HK-2 (cell line): Measurements from ENCODE around the gene NACC2.

Source experiments
- DNase-seq: peaks from one replicate; pipeline ENCODE4 v3.0.0-alpha.2; 2018; ENCODE audit not compliant: unreplicated experiment

The NACC2 gene, protein sequence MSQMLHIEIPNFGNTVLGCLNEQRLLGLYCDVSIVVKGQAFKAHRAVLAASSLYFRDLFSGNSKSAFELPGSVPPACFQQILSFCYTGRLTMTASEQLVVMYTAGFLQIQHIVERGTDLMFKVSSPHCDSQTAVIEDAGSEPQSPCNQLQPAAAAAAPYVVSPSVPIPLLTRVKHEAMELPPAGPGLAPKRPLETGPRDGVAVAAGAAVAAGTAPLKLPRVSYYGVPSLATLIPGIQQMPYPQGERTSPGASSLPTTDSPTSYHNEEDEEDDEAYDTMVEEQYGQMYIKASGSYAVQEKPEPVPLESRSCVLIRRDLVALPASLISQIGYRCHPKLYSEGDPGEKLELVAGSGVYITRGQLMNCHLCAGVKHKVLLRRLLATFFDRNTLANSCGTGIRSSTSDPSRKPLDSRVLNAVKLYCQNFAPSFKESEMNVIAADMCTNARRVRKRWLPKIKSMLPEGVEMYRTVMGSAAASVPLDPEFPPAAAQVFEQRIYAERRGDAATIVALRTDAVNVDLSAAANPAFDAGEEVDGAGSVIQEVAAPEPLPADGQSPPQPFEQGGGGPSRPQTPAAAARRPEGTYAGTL

DNA sequence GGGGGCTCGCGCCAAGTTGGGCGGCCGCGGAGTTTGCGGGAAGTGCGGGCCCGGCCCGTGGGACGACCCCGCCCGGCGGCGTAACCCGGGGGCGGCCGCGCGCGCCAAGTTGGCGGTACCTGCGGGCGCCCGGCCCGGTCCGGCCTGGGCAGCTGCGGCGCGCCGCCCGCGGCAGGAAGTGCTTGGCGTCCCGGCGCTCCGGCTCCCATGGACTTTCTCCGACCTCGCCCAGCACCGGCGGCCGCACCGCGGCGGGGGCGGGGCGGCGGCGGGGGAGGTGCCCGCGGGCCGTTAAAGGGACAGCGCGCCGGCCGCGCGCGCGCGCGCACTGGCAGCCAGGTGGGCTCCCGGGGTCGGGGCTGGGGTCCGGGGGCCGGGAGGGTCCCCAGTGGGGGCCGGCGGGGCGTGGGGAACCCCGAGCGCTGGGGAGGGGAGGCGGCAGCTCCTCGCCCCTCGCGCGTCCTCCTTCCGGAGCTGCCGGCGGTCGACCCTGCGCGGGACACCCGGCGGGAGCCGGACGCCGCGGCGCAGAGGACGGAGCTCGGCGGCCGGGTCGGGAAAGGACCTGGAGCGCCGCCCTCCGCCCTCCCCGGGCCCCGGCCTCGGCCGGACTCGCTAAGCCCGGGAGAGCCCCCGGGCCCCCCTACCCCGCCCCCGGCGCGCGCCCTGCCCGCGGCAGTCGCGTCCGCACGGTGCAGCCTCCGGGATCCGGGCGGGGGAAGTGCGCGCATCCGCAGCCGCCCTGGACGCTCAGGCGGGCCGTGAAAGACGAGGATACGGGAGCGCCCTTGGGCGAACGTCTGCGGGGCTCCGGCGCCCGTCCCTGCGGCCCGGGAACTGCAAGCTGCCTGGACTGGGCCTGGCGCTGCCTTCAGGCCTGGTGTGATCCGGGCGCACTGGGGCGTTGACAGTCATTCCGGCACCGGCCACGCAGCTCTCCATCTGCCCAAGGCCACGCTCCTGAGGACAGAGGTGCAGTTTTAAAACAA is at the start of gene NACC2:
NACC2 (minus strand) TSS at position 220 of the 989 bp plus-strand sequence. CDS start 44,768 bp downstream, outside the sequence.
- peak; percentile 70 for DNase-seq

DNA sequence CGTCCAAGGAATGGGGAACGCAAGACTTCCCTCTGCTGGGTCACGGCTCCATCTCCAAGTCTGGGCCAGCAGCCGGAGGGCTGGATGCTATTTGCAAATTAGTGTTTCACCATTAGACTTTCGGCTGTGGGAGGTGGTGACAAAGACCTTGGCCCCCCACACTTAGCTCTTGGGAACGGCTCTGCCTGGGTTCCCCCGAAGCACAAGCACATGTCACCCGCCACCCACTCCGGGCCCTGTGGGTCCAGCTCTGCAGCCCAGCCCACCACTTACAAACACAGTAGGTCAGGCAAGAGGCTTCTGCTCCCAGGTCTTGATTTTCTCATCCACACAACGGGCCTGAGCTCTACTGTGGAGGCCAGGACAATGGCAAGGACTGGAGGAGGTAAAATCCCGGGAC is 49.4 kb upstream of the NACC2 start:
- no peak for DNase-seq

DNA sequence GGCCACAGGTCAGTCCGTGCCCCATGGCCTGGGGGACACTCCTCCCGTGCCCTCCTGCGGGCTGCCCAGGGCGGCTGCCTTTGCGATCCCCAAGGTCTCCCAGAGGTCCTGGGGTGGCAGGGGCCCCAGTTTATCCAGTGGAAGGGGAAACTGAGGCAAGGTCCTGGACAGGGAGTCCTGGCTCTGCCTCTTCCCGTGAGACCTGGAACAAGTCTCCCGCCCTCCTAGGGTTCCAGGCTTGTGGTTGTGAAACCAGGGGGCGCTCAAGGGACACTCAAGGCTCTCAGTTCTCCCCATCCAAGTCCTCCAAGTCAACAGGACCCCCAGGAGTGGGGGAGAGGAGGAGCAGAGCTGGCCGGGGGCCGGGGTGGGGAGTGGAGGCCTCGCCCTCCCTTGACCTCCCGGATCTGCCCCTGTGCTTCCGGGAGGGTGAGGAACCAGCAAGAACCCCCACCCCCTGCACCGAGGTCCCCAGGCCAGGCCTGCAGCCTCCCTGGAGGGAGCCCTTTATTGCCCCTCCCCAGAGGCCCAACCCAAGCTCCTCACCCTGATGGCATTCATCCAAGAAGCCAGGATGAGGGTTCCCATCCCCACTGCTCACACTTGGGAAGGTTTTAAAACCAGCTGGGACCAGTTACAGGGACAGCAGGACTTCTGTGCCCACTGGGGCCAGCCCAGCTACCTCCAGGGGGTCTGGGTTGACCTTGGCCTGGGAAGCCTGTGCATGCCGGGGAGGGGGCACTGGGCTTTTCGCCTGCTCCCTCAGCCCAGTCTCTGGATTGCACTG is 48.3 kb upstream of the NACC2 start:
- DNase-seq = no peak

DNA sequence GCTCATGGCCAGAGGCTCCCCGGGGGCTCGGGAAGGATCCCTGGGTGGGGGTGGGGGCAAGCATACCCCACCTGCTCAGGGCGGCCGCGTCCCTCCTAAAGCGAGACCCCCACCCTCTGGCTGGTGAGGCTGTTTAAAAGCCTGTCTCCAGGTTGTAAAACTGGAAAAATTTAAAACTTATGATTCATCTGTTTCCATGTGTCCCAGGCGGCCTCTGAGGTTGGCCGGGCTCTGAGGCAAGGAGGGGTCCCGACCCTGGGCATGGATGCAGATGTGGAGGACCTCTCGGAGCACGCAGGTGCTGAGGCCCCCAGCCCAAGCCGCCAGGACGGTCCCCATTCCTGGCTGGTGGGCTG is 47.7 kb upstream of the NACC2 start:
- no peak for DNase-seq

DNA sequence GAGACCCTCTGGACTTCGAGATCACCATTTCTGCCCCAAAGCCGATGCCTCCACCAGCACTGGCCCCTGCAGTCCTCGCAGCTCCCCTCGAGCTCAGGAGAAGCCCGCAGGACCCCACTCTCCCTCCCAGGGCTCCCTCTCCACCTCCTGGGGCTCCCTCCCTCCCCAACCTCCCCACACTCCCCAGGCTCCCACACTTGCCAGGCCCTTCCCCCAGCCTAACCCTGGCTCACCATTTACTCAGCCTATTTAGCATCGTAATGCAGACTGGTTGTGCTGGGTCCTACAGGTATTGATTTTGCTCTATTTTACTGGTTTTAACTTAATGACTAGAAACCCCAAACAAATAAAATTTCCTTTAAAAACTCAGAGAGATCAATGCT is 47.3 kb upstream of the NACC2 start:
- no peak for DNase-seq

DNA sequence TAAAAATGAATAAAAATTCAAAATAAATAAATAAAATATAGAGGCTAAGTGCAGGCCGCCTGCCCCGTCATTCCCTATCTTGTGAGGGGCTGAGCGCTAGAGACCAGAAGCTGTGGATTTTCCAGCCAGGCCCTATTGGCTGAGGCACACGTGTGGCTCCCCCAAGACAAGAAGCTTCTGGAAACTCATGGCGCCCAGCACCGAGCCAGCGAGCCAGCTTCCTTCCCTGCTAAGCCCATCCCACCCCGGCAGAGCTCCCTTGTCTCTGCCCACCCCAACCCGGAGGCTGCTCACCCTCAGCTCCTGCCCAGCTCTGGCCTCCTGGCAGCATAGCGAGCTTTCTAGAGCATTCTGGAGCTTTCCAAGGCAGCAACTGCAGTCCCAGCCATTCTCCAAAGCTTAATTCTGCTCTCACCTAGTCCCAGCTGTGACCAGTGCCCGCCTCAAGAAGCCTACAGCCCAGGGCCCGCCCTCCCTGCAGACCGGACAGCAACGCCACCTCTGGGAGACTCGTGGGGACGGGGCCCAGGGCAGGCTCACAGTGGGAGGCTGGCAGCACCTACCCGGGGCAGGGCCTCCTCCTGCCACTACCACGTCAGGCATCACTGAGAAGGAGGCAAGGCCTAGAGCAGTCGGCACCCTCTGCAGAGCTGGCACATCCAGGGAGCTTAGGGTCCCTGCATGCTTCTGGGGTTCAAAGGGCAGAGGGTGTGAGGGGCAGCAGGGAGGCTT is 46.8 kb upstream of the NACC2 start:
- no peak for DNase-seq

DNA sequence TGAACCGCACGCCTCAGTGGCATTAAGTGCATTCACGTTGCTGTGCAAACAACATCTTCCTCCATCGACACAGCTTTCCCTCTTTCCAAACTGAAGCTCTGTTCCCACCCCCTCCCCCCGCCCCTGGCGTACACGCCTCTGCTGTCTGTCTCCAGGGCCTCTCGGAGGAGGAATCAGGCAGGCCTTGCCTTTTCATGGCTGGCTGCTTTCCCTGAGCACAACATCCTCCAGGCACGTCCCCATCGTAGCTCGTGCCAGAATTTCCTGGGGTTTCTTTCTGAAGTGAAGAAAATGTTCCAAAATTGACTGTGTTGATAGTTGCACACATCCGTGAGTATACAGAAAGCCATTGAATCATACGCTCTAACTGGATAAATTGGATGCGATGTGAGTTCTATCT is 45.9 kb upstream of the NACC2 start:
- no peak for DNase-seq

DNA sequence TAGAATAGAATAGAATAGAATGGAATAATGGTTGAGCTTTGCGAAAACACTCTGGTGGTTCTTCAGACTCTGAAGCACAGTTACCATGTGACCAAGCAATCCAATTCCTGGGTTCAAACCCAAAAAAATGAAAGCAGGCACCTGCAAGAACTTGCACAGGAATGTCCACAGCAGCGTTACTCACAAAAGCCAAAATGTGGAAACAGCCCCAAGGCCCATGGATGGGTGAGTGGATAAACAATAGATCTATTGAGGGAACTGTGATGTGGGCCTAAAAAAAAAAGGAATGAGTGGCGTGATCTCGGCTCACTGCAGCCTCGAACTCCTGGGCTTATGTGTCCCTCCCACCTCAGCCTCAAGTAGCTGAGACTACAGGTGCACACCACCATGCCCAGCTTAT is 45.0 kb upstream of the NACC2 start:
- no peak for DNase-seq

DNA sequence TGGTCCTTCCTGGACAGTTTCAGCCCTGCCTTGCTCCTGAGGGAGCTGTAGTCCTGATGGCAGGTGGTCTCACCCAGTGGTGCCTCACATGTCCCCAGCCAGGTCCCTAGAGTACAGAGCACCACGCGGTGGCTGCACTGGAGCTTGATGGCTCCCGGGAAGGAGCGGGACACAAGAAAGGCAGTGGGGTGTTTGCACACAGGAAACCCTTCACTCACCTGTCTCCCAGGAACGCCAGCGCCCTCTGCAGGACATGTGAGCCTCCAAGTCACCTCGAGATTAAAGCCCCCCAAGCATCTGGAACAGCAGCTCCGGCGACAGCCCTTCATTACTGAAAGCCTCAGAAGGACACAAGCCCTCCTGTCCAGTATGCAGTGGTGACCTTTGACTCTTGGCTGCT is 43.5 kb upstream of the NACC2 start:
- DNase-seq = no peak

DNA sequence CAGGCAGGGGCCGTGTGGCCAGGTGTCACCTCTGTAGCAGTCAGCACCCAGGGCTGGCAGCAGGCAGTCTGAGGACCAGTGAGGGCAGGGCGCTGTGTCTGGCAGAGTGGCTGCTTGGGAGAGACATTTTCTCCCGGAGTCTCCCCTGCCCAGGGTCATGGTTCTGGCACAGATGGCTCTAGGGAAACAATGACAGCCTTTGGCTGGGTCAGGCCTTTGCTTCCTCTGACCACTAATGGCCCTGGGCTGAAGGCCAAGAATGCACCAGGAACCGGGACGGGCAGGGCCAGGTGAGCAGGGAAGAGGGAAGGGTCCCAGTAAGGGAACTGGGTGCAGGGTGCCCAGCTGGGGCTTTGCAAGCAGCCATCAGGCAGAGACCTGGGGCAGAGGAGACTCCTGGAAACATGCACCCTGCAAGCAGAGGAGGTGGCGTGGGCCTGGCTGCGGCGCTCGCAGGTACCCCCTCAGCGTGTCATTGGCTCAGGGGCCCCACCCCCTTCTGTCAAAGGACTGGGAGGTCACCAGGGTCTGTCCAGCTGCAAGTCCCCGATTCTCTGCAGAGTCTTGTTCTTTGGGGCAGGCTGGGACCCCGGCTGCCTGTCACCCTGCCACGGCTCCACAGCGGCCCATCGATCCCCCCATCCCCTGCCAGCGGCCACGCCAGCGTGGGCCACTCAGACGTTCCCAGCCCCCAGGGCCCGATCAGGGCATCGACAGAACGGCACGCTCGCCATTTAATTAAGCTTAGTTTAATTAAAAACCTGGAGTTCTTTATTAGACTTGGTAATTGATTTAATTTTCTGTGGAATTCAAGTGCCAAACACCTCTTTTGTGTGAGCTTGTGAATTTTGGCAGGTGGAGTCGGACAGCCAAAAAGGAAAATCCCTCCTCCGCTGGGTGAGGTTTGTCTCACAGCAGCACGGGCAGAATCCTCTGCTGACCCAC is 42.5 kb upstream of the NACC2 start:
- no peak for DNase-seq

DNA sequence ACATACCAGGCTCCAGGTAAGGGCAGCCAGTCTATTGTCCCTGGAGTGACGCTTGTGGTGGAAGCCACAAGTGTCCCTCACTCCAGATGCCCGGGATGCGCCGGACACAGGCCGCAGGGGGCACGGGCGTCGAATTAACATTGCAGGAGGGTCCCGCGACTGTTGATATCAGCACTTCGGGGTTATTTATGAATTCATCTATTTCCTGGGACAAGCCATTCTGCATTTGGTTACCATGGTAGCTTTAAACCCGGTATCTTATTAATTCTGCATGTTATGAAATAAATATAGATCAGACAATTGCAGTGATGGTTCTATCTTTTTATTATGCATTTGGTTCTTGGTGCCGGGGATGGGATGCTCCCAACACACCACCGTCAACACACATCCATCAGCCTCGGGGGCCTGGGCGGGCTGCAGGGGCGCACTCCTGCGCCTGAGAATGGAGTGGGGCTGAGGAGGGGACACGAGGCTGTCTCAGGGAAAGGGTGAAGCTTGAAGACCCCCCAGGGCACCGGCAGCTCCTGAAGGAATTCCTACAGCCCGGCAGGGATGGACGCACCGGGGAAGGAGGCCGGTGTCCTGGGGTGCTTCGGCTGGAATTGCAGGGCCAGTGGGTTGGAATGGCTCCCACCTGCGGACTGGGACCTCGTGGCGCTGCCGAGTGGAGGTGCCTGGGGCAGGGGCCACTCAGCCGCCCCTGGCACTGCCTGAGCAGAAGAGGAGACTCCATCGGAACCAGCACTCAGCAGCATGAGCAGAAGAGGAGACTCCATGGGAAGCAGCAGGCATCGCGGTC is 41.2 kb upstream of the NACC2 start:
- no peak for DNase-seq

DNA sequence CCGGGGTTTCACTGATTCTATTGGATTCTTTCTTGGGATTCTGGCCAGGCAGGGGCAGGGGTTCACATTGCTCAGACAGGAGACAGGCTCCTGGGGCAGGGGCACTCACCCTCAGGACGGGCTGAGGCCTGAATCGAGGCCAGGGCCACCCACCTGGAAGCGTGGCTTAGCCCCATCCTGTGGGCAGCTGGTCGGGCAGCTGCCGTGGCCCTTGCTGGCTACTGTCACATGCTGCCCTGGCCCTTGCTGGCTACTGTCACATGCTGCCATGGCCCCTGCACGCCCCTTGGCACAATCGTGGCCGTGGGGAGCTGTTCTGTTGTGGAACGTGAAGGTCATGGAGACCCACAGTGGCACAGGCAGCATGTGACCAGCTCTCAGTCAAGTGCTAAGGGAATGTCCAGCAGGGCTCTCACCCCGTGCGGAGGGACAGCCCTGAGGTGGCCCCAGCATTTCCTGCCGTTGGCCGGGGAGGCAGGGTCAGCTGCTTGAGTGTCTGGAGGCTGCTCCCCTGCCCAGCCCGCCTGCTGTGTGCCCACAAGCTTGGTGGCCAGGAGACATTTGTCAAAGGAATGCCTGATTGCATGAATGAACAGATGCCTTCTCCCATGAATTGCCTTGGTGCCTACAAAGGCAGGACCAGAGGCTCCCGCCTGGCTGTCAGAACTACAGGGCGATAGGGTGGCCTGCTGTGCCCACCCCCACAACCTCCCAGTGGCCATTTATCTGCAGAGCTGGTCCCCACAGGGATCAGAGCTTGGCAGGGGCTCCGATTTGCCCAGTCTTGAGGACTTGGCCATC is 40.4 kb upstream of the NACC2 start:
- peak; percentile 37 for DNase-seq

DNA sequence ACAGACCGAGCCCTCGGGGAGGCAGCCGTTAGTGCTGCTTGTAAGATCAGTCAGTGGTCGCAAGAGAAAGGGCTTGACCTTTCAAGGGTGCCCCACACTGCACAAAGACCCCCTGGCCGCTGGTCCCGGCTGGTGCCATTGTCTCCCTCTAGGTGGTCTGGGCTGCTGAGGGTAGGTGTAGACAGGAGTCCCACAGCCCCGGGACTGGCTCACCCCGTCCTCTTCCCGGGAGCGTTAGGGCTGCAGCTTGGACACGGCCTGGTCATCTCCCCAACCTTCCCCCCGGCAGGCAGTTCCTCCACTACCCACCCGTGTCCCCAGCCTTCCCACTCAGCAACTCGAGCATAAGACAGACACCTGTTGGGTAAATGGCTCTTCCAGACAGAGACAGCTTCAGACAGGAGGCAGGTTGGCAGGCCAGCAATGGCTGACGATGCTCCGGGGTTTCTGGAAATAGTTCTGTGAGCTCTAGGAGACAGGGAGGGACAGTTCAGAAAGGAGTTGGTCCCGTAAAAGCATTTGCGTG is 38.9 kb upstream of the NACC2 start:
- no peak for DNase-seq

DNA sequence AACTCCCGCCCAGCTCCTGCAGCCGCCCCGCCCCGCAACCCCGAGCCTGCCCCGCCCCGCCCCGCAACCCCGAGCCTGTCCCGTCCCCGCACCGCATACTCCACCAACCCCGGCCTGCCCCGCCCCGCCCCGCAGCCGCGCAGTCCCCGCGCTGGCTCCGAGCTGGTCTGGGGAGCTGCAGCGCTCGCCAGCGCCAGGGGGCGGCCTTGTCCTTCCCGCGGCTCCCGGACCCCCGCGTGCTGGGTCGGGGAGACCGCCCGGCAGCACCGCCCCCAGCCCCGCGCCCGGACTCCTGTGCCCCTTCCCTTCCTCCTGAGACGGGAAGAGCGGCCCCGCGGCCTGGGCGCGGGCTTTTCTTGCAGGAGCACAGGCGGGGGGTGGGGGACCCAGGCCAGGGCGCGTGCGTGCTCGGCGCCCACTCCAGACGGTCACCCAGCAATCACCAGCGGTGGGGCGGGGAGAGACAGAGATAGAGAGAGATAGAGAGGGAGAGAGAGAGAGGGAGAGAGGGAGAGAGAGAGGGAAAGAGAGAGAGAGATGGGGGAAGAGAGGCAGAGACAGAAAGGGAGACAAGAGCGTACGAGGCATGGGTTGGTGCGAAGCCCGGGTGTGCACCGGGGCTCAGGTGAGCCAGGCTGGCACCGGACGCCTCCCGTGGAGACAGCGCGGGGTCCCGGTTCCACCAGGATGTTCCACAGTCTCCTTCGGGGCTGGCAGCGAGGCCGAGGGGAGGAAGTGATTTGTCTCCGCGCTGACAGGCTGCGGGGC is 38.3 kb upstream of the NACC2 start:
- DNase-seq = peak; percentile 45

DNA sequence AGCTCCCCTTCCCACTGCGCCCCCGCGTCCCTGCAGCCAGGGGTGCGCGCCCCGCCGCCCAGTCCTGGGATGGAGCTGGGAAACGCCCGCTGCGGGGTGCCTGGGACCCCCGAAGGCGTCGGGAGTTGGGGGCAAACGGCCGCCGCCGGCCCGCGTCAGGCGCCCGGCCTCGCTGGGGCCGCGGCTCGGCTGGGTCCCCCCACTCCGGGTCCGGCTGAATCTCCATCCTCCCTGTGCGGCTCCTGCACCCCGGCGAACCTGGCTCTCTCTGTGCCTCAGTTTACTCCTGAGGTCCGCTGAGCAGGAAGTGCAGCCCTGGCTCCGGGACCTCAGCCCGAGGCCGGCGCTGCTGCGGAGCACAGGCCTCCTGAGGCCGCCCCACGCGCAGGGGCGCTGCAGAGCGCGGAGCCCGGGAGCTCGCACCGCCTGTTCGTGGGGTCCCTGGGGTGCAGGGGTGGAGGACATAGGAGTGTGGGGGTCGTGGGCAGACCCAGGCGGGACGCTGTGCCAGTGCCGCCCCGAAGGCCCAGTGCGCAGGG is 37.5 kb upstream of the NACC2 start:
- no peak for DNase-seq

DNA sequence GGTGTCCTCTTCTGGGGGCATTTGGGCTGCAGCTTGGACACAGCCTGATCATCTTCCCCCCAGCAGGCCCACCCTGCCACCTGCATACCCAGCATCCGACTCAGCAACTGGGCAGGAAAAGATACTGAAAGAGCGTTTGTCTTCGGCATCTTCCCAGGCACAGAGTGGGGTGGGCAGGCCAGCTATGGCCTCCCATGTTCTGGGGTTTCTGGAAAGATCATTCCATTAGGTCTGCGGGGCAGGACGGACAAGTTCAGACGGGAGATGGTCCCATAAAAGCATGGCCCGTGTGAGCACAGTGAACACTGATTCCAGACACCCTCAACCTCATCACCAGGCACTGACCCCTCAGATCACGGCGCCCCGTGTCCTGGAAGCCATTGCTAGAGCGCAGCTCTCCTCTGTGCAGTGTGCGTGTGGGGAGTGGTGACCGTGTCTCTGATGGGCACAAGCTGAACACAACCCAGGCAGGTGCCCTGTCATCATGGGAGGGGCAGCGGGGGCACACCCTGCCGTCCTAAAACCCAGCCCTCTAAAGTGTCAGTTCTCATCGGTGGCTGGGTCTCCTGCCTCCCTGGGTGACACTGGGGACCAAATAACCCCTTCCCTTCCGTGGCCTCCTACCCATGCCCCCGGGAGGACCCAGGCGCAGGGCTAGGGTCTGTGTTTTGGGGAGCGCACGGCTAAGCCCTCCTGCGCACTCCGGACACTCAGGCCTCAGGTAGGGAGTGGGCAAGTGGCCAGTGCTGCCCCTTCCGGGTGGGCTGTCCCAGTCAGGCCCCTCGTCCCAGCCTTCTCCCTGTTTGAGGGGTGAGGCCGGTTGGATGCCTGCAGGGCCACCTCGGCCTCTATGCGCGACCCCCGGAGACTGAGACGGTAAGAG is 36.8 kb upstream of the NACC2 start:
- no peak for DNase-seq
